ENCODE measurements around the gene RIC8B. TPM values are rescaled to one million over a fixed set of nuclear protein-coding genes. Genes with fewer than 3 reads are reported as not detected.

RIC8B gene
- total RNA-seq, 1 experiment from 2014 or later, result 14.9 TPM

GRCh38 chr12:106750524-106750923, 24.0 kb upstream of the RIC8B start:
- no peak overlapping the region for H3K4me2 ChIP-seq
- POLR2A ChIA-PET (ENCODE audit: unreplicated experiment), result no interaction called here
- intact Hi-C loops (cut with micrococcal nuclease; ENCODE audit: unreplicated experiment), result no loop called here
- no peaks in the 10 kb centered on the region for H3K36me3 ChIP-seq (ENCODE audit: low read depth)
- BruUV-seq (replicated peaks), result no TSS peak
- H3K4me3 ChIP-seq, result no peak overlapping the region
- H4K20me1 ChIP-seq (ENCODE audit: insufficient read depth), result no peaks in the 10 kb centered on the region
- no peak overlapping the region for H2AFZ ChIP-seq
- H3K9me2 ChIP-seq (ENCODE audit: insufficient read depth), result no peaks in the 10 kb centered on the region
- no peaks in the 10 kb centered on the region for H3K4me1 ChIP-seq (replicated peaks; ENCODE audit: insufficient read depth)
- no peaks in the 10 kb centered on the region for H3K27me3 ChIP-seq (ENCODE audit: insufficient read depth, low read depth)
- H3K9me3 ChIP-seq (ENCODE audit: insufficient read depth, low read depth), result no peaks in the 10 kb centered on the region
- CTCF ChIA-PET, result no interaction called here
- DNase-seq, result no peak
- H3F3A ChIP-seq (ENCODE audit: insufficient read depth, low read depth), result no peaks in the 10 kb centered on the region
- no peak overlapping the region for H3K27ac ChIP-seq
- no peaks in the 10 kb centered on the region for H3K79me2 ChIP-seq (ENCODE audit: low read depth)
- TF ChIP-seq, protein P1, sequence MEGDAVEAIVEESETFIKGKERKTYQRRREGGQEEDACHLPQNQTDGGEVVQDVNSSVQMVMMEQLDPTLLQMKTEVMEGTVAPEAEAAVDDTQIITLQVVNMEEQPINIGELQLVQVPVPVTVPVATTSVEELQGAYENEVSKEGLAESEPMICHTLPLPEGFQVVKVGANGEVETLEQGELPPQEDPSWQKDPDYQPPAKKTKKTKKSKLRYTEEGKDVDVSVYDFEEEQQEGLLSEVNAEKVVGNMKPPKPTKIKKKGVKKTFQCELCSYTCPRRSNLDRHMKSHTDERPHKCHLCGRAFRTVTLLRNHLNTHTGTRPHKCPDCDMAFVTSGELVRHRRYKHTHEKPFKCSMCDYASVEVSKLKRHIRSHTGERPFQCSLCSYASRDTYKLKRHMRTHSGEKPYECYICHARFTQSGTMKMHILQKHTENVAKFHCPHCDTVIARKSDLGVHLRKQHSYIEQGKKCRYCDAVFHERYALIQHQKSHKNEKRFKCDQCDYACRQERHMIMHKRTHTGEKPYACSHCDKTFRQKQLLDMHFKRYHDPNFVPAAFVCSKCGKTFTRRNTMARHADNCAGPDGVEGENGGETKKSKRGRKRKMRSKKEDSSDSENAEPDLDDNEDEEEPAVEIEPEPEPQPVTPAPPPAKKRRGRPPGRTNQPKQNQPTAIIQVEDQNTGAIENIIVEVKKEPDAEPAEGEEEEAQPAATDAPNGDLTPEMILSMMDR (conservative IDR thresholded peaks at IDR 0.05), result no peak
- TF ChIP-seq EZH2 (IDR thresholded peaks at IDR 0.05; ENCODE audit: low read depth), result no peak

GRCh38 chr12:106753526-106753925, 21.0 kb upstream of the RIC8B start:
- Histone ChIP-seq H3K27ac (no peak overlapping the region), H3K4me3 (no peak overlapping the region), H4K20me1 (ENCODE audit: insufficient read depth) (no peaks in the 10 kb centered on the region), H3K9me3 (ENCODE audit: insufficient read depth, low read depth) (no peaks in the 10 kb centered on the region), H3F3A (ENCODE audit: insufficient read depth, low read depth) (no peaks in the 10 kb centered on the region), H2AFZ (no peak overlapping the region), H3K36me3 (ENCODE audit: low read depth) (no peaks in the 10 kb centered on the region), H3K4me1 (replicated peaks; ENCODE audit: insufficient read depth) (no peaks in the 10 kb centered on the region), H3K79me2 (ENCODE audit: low read depth) (no peaks in the 10 kb centered on the region), H3K9me2 (ENCODE audit: insufficient read depth) (no peaks in the 10 kb centered on the region), H3K4me2 (no peak overlapping the region), H3K27me3 (ENCODE audit: insufficient read depth, low read depth) (no peaks in the 10 kb centered on the region)
- no peak for TF ChIP-seq EZH2 (IDR thresholded peaks at IDR 0.05; ENCODE audit: low read depth)
- TF ChIP-seq, protein P1 (conservative IDR thresholded peaks at IDR 0.05), result no peak
- BruUV-seq (replicated peaks), result no TSS peak
- DNase-seq, result no peak
- ChIA-PET POLR2A (ENCODE audit: unreplicated experiment) (no interaction called here), CTCF (no interaction called here)
- intact Hi-C loops (cut with micrococcal nuclease; ENCODE audit: unreplicated experiment), result no loop called here

GRCh38 chr12:106754331-106754730, 20.2 kb upstream of the RIC8B start:
- Histone ChIP-seq H3K4me2 (no peak overlapping the region), H3K9me3 (ENCODE audit: insufficient read depth, low read depth) (no peaks in the 10 kb centered on the region), H2AFZ (no peak overlapping the region), H3K27ac (no peak overlapping the region), H3K4me1 (replicated peaks; ENCODE audit: insufficient read depth) (no peaks in the 10 kb centered on the region), H4K20me1 (ENCODE audit: insufficient read depth) (no peaks in the 10 kb centered on the region), H3K9me2 (ENCODE audit: insufficient read depth) (no peaks in the 10 kb centered on the region), H3F3A (ENCODE audit: insufficient read depth, low read depth) (no peaks in the 10 kb centered on the region), H3K4me3 (no peak overlapping the region), H3K27me3 (ENCODE audit: insufficient read depth, low read depth) (no peaks in the 10 kb centered on the region), H3K79me2 (ENCODE audit: low read depth) (no peaks in the 10 kb centered on the region), H3K36me3 (ENCODE audit: low read depth) (no peaks in the 10 kb centered on the region)
- BruUV-seq (replicated peaks), result no TSS peak
- ChIA-PET POLR2A (ENCODE audit: unreplicated experiment) (no interaction called here), CTCF (no interaction called here)
- no peak for DNase-seq
- intact Hi-C loops (cut with micrococcal nuclease; ENCODE audit: unreplicated experiment), result no loop called here
- TF ChIP-seq, protein P1 (conservative IDR thresholded peaks at IDR 0.05), result no peak
- no peak for TF ChIP-seq EZH2 (IDR thresholded peaks at IDR 0.05; ENCODE audit: low read depth)
